ENCODE measurements around the gene ATP9A. TPM values are rescaled to one million over a fixed set of nuclear protein-coding genes. Genes with fewer than 3 reads are reported as not detected.

Gene ATP9A
- total and polyA plus RNA-seq, 2 donors: 17.9 to 25.6 TPM

DNA sequence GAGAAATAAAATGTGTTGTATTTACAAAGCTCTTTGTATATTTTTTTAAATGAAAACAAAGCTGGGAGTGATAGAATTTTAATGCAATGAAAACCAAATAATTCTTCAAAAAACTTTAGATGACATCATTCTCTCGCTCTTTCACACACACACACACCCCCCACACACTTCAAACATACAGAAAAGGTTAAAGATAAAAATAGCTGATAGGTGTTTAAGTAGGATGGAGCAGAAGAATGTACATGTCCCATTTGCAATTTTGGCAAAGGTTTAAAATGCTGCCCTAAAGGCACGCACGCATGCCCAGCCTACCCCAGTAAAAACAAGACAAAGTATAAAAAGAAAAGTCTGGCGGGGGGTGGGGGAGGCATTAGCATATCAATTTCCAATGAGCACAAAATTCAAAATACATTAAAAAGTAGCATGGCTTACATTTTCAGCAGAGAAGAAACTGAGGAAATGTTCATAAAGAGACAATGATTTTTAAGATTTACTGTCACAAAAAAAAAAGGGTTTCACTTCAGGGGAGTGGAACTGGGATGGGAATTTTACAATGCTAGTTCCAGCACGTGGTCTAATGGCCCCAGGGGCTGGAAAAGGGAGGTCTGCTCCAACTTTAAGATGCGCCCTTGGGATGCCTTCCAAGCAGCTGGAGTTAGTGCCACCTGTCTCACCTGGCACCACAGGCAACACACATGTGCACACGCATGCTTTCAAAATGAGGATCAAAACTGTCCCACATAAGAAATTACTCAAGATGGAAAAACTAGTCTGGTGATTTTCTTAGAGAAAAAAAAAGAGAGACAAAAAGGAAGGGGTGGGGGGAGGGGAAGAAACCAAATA is 170.6 kb downstream of the ATP9A start:
- no peak for DNase-seq (ENCODE audit: extremely low spot score)
- WGBS: 86% methylated on average over 7 of the region's 7 CpGs
- Histone ChIP-seq H3K4me1 (ENCODE audit: insufficient read depth) (no peaks in the 10 kb centered on the region), H3K36me3 (ENCODE audit: insufficient read depth) (no peaks in the 10 kb centered on the region), H3K4me3 (ENCODE audit: low read depth, low read length) (no peak overlapping the region), H3K27ac (ENCODE audit: low read depth) (no peak overlapping the region)

DNA sequence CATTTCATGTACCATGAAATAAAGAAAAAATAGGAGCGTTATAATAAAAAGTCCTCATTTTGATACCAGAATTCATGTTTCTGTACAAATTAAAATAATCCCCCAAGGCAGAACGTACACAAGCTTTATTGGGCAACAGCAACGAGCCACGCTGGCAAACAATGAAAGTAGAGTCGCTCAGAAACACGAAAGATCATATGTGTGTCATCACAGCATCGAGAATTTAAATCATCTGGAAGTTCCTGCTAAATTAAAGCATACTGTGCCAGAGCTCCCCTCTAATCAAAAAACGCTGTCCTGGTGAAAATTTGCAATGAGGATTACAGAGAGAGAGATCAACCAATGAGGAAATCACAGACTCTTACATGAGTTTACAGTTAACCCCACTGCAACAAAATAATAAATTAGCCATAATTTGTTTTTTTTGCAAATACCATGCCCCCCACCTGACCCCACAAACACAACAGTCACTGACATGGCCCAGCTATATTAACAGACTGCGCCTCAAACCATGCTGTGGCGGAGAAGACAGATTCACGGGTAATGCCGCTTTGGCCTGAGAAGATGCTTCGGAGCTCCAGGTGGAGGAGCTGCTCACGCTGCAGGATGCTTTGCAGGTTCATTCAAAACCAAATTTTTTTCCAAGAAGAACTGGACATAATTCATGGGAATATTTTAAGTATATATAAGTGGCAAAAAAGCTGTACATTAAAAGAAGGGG is 171.4 kb downstream of the ATP9A start:
- DNase-seq (ENCODE audit: extremely low spot score): no peak
- Histone ChIP-seq H3K27ac (ENCODE audit: low read depth) (no peak overlapping the region), H3K36me3 (ENCODE audit: insufficient read depth) (no peaks in the 10 kb centered on the region), H3K4me1 (ENCODE audit: insufficient read depth) (no peaks in the 10 kb centered on the region), H3K4me3 (ENCODE audit: low read depth, low read length) (no peak overlapping the region)
- WGBS: 89% methylated on average over 14 of the region's 14 CpGs

DNA sequence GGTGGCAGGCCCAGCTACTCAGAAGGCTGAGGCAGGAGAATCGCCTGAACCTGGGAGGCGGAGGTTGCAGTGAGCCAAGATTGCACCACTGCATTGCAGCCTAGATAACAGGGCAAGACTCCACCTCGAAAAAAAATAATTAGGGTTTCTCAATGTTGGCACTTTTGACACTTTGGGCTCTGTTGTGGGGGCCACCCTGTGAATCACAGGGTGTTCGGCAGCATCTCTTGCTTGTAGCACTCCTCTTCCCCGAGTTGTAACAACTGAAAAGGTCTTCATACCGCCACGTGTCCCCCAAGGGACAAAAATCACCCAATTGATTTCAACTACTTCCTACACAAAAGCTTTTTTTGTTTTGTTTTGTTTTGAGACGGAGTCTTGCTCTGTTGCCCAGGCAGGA is 172.4 kb downstream of the ATP9A start:
- H3K4me3 ChIP-seq (ENCODE audit: low read depth, low read length): no peak overlapping the region
- no peak for DNase-seq (ENCODE audit: extremely low spot score)
- WGBS: 81% methylated on average over 8 of the region's 8 CpGs
- no peak overlapping the region for H3K27ac ChIP-seq (ENCODE audit: low read depth)
- H3K36me3 ChIP-seq (ENCODE audit: insufficient read depth): no peaks in the 10 kb centered on the region
- H3K4me1 ChIP-seq (ENCODE audit: insufficient read depth): no peaks in the 10 kb centered on the region

DNA sequence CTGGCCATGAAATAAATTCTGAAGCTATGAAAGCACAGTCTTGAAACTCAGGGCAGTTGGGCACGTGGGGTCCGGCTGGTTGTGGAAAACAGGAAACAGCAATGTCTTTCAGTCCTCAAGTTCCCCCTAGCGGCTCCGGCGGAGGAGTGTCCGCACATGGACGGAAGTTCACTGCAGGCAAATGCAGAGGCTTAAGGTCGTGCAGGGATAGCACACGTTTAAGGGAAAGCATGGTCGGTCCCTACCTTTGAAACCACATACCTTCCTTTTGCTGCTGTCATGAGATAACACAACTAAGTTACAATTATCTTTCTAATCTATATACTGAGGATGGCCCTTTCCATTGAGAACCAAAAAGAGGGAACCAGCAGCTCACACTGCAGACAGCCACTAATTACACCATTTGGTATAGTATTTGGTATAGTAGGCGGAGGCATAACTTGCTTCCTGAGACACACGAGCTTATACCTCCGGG is 173.1 kb downstream of the ATP9A start:
- DNase-seq (ENCODE audit: extremely low spot score): peak; percentile 77
- H3K4me1 ChIP-seq (ENCODE audit: insufficient read depth): no peaks in the 10 kb centered on the region
- H3K36me3 ChIP-seq (ENCODE audit: insufficient read depth): no peaks in the 10 kb centered on the region
- 9% methylated on average over 13 of the region's 13 CpGs for WGBS
- no peak overlapping the region for H3K27ac ChIP-seq (ENCODE audit: low read depth)
- no peak overlapping the region for H3K4me3 ChIP-seq (ENCODE audit: low read depth, low read length)

DNA sequence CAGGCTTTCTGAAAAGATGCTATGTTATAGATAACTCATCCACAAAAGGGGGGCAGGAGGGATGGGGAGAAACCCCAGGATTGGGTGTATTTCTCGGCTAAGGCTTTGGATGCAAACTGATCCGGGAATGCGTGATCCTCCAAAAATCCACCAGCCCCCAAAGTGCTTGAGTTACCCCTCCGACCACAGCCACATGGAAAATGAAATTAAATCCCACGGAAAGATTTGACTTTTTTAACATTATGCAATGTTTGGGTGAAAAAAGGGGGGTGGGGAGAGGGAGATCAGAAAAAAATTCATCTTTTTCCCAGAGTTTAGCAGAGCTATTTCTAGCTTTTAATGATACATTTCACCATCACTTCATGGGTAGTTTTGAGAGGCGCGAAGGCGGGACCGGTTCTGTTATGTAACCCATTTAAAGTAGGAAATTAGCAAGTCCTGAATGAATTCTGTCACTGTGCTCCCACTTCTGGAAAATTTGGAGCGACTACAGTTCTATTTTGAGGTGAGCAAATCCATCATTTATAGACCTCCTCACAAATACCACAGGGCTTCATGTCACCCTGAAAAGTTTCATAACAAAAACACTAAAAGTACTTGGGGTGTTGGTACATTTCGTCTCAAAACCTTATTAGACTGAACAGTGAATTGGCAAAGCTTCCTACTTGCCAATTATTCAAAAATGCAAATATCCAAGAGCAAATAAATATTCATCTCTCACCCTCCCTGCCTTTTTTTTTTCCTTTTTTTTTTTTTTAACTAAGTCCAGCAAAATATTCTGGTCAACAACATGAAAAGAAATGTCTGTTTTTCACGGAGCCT is 173.7 kb downstream of the ATP9A start:
- Histone ChIP-seq H3K4me1 (ENCODE audit: insufficient read depth) (no peaks in the 10 kb centered on the region), H3K36me3 (ENCODE audit: insufficient read depth) (no peaks in the 10 kb centered on the region), H3K27ac (ENCODE audit: low read depth) (no peak overlapping the region), H3K4me3 (ENCODE audit: low read depth, low read length) (no peak overlapping the region)
- WGBS: 56% methylated on average over 12 of the region's 12 CpGs
- DNase-seq (ENCODE audit: extremely low spot score): no peak

DNA sequence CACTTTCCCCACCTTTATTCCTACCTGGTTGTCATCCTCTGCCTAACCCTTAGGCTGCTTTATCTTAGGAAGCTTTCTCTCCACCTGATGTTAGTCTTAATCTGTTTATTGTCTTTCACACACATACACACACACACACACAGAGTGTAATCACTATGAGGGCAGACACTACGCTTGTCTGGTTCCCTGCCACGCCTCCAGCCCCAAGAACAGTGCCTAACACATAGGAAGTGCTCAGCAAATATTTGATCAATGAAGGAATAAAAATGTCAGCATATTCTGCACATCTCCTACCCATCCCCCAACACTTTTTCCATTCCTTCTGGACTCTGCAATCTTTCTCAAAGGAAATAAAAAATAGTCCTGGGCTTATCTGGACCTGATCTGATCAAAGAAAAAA is 174.6 kb downstream of the ATP9A start:
- H3K36me3 ChIP-seq (ENCODE audit: insufficient read depth): no peaks in the 10 kb centered on the region
- DNase-seq (ENCODE audit: extremely low spot score): no peak
- WGBS: 97% methylated on average over 2 of the region's 2 CpGs
- H3K4me1 ChIP-seq (ENCODE audit: insufficient read depth): no peaks in the 10 kb centered on the region
- no peak overlapping the region for H3K27ac ChIP-seq (ENCODE audit: low read depth)
- H3K4me3 ChIP-seq (ENCODE audit: low read depth, low read length): no peak overlapping the region

DNA sequence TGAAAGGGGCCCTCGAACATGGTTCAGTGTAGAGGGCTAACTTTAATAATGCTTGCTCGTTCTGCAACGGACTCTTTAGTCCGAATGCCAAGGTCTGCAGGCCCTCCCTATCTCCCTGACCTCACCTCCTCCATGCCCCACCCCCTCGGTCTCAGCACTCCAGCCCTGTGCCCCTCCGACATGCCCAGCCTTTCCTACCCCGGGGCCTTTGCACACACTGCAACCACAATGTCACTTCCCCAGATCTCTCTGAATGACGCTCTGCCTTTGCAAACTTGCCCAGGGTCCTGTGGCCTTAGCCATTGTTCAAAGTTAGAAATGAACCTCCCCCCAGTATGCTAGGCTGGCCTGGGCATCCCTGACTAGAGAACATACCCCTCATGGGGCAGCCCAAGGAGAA is 175.6 kb downstream of the ATP9A start:
- Histone ChIP-seq H3K4me3 (ENCODE audit: low read depth, low read length) (no peak overlapping the region), H3K36me3 (ENCODE audit: insufficient read depth) (no peaks in the 10 kb centered on the region), H3K4me1 (ENCODE audit: insufficient read depth) (no peaks in the 10 kb centered on the region), H3K27ac (ENCODE audit: low read depth) (no peak overlapping the region)
- WGBS: 96% methylated on average over 8 of the region's 8 CpGs
- no peak for DNase-seq (ENCODE audit: extremely low spot score)

DNA sequence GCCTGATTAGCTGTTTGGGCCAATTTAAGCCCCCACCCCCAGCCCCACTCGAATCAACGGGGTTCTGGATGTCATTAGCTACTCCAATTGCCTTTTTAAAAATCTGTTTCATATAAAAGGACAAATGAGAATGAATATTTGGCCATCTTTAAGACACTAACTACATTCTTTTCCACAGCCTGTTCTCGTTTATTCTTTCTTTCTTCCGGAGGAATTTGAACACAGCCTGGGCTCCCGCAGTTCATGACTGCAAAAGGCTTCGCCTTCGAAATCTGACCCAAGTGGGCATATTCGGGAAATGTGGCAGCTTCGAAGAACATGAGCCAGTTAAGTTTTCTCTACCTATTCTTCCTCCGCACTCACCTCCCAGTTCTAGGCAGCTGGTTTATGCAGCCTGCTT is 176.3 kb downstream of the ATP9A start:
- 81% methylated on average over 10 of the region's 10 CpGs for WGBS
- Histone ChIP-seq H3K36me3 (ENCODE audit: insufficient read depth) (no peaks in the 10 kb centered on the region), H3K4me1 (ENCODE audit: insufficient read depth) (no peaks in the 10 kb centered on the region), H3K4me3 (ENCODE audit: low read depth, low read length) (no peak overlapping the region), H3K27ac (ENCODE audit: low read depth) (no peak overlapping the region)
- DNase-seq (ENCODE audit: extremely low spot score): no peak

DNA sequence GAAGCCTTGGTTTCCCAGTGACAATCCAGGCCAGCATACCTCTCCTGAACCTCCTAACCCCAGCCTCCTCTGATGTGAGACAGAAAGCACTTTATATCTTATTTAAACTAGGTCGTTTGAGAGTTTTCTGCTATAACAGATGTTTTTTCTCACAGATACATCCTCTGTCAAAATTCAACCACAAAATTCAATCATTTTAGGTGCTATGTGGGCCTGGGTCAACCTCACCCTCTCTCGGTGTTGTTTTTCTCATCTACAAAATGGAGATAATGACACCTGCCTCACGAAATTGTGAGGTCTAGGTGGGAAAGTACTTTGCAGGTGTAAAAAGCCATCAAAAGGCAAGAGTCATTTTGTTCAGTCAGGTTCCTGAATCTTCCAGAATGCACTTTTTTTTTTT is 179.4 kb downstream of the ATP9A start:
- 69% methylated on average over 3 of the region's 3 CpGs for WGBS
- H3K27ac ChIP-seq (ENCODE audit: low read depth): no peak overlapping the region
- H3K4me3 ChIP-seq (ENCODE audit: low read depth, low read length): no peak overlapping the region
- no peaks in the 10 kb centered on the region for H3K36me3 ChIP-seq (ENCODE audit: insufficient read depth)
- H3K4me1 ChIP-seq (ENCODE audit: insufficient read depth): no peaks in the 10 kb centered on the region
- no peak for DNase-seq (ENCODE audit: extremely low spot score)

DNA sequence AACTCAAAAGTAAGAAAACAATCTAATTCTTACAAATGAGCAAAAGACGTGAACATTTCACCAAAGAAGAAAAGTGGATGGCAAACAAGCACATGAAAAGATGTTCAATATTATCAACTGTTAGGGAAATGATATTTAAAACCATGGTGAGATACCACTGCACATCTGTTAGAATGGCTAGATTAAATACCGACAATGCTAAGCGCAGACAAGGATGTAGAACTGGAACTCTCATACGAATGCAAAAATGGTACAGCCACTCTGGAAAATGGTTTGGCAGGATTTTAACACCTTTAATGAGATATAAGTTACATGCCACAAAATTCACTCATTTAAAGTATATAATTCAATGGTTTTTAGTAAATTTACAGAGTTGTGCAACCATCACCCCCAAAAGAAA is 181.0 kb downstream of the ATP9A start:
- WGBS: 95% methylated on average over 4 of the region's 4 CpGs
- Histone ChIP-seq H3K27ac (ENCODE audit: low read depth) (no peak overlapping the region), H3K36me3 (ENCODE audit: insufficient read depth) (no peaks in the 10 kb centered on the region), H3K4me1 (ENCODE audit: insufficient read depth) (no peaks in the 10 kb centered on the region), H3K4me3 (ENCODE audit: low read depth, low read length) (no peak overlapping the region)
- DNase-seq (ENCODE audit: extremely low spot score): no peak

DNA sequence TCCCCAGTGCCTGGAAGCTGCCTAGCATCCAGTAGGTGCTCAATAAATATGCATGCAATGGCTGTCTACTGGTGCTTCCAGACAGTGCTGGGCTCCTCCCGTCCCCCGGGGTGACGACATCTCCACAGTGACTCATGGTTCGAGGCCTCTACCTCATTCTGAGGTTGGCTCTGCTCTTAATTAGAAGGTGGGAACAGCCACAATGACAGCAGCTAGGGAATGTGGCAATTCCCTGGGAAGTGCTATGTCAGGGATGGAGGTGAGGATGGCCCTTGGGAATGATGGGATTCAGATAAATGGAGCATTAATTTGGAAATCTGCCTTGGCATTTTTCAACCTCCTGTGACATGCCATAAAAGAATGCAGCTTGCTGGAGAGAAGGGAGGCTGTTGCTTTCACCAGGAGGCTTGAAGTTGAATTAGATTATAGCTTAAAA is 182.2 kb downstream of the ATP9A start:
- WGBS: 56% methylated on average over 4 of the region's 4 CpGs
- no peak overlapping the region for H3K27ac ChIP-seq (ENCODE audit: low read depth)
- DNase-seq (ENCODE audit: extremely low spot score): no peak

DNA sequence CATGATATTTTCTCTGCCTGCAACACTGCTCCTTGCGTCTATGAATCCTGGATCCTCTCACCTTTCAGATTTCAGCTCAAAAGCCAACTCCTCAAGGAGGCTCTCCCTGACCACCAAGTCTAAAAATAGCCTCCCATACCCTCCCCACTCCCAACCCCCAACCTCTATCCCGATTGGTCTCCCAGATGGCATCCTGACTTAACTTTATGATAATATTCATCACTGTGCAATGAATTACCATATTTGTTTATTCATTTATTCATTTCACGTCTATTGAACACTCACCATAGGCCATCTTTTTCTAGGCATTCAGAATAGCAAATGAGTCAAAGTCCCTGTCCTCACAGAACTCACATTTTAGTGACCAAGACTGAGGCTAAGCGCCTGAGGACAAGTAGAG is 183.0 kb downstream of the ATP9A start:
- H3K4me1 ChIP-seq (ENCODE audit: insufficient read depth): no peaks in the 10 kb centered on the region
- no peaks in the 10 kb centered on the region for H3K36me3 ChIP-seq (ENCODE audit: insufficient read depth)
- no peak for DNase-seq (ENCODE audit: extremely low spot score)
- H3K4me3 ChIP-seq (ENCODE audit: low read depth, low read length): no peak overlapping the region
- no peak overlapping the region for H3K27ac ChIP-seq (ENCODE audit: low read depth)
- WGBS: 88% methylated on average over 4 of the region's 4 CpGs

More for the DNA sequence above, 182.2 kb downstream of the ATP9A start:
- Histone ChIP-seq H3K36me3 (ENCODE audit: insufficient read depth) (no peaks in the 10 kb centered on the region), H3K4me1 (ENCODE audit: insufficient read depth) (no peaks in the 10 kb centered on the region), H3K4me3 (ENCODE audit: low read depth, low read length) (no peak overlapping the region)

DNA sequence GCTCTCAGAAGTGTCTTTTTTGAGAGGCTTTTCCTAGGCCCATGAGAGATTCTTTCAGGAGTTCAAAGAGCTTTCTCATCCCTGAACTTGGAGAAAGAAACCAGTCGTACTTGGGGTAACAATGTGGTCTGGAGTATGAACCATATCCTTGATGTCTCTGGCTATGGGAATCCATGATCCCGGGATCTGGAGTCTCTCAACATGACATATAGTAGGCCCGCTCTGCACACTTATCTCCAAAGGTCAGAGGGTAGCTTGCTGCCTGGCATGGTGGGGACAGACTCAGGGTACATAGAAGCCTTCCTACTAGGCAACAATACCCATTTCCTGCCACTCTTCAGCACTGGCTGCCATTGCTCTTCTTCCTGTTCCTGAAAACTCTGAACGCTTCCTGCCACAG is 183.5 kb downstream of the ATP9A start:
- no peak for DNase-seq (ENCODE audit: extremely low spot score)
- Histone ChIP-seq H3K4me3 (ENCODE audit: low read depth, low read length) (no peak overlapping the region), H3K36me3 (ENCODE audit: insufficient read depth) (no peaks in the 10 kb centered on the region), H3K4me1 (ENCODE audit: insufficient read depth) (no peaks in the 10 kb centered on the region), H3K27ac (ENCODE audit: low read depth) (no peak overlapping the region)
- WGBS: 84% methylated on average over 4 of the region's 4 CpGs

All from urinary bladder (tissue), 4 donors.